NCI-H1417 (cell line): Measurements from ENCODE around the gene TPM1.
"Not testable (repeated sequence)": the region's sequence is repeated elsewhere in the genome, so short reads cannot be mapped to it uniquely, and the experiment has no call there.

Experiments
- DNase-seq, 3 experiments: peaks; one replicate each; lab custom pipeline; 2025; lab: John Stamatoyannopoulos, UW

Gene TPM1

DNA sequence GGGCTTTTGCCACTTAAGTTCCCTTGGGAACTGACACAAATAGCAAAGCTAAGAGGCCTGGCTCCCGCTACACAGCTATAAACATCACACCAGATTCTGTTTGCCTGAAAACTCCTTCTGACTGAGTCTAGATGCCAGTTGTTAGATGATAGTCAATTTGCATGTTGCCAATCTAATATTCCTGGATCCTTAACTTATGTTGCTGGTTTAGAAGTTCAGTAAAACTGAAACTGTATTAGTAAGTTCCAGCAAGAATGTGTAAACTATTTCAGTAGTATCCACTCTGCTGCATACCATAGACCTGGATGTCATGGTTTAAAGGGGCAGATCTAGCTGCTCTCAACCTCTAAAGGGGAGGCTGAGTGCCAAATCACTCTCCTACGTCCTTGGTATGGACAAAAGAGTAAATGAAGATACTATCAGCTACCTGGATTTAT, 52.0 kb downstream of the TPM1 start:
- no peak for DNase-seq

DNA sequence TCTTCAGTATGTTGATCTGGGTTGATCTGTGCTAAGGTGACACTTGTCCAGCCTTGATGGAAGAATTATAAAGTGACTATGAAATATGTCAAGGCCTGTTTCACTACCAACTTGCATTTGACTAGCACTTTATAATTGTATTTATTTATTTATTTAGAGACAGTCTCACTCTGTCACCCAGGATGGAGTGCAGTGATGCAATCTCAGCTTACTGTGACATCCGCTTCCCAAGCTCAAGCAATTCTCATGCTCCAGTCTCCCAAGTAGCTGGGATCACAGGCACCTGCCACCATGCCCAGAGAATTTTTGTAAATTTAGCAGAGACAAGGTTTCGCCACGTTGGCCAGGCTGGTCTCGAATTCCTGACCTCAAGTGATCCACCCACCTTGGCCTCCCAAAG, 53.6 kb downstream of the TPM1 start:
- no peak for DNase-seq

GRCh38 chr15:63098901-63099300, 56.4 kb downstream of the TPM1 start:
- not testable (repeated sequence) for DNase-seq

- not testable (repeated sequence) for DNase-seq
Measured at GRCh38 chr15:63099581-63099980, 57.0 kb downstream of the TPM1 start.

DNA sequence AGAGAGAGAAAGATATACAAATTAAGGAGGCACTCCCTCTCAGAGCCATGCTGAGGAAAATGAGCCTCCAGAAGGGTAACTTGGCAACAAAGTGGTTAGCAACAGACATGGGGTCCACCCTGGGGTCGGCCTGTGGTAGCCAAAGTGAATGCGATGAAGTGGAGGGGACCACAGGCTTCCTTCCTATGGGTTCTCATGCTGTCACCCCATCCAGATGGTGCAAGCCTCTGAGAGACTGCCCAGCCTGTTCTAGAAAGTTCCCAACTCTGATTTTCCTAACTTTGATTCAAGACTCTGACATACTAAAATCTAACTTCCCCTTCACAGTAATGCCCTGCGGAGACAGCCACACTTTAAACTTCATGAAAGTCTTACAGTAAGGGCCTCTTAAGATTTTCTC, 60.9 kb downstream of the TPM1 start:
- no peak for DNase-seq

- no peak for DNase-seq
Measured at GRCh38 chr15:63104727-63105126, 62.2 kb downstream of the TPM1 start.

DNA sequence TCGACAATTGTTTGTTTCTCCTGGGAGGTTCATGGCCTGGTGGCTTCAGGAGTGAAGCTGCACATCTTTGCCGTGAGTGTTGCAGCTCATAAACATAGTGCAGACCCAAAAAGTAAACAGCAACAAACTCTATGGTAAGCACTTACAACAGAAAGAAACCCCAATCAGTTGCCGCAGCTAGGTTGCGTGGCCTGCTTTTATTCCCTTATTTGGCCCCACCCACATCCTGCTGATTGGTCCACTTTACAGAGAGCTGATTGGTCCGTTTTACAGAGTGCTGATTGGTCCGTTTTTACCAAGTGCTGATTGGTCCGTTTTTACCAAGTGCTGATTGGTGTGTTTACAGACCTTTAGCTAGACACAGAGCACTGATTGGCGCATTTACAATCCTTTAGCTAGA, 62.8 kb downstream of the TPM1 start:
- not testable (repeated sequence) for DNase-seq

GRCh38 chr15:63107895-63108546, 65.5 kb downstream of the TPM1 start:
- no peak for DNase-seq

- DNase-seq: no peak
Measured at GRCh38 chr15:63109498-63109897, 67.0 kb downstream of the TPM1 start.

DNA sequence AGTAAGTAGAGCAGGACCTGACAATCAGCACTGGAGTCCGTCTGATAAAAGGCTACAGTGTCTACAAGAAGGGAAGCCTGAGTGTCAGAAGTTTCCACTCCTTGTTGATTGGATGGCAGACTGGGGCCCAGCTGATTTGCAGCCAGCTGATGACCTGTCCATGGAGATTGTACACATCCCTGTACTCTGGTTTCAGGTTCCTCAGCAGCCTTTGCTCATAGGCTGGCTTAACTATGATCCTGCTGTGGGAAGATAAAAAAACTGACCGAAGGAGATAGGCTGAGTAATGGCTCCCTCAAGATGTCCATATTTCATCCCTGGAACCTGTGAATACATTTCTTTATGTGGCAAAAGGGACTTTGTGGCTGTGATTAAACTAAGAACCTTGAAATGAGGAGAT, 67.4 kb downstream of the TPM1 start:
- DNase-seq: no peak

- no peak for DNase-seq
Measured at GRCh38 chr15:63110428-63111026, 68.0 kb downstream of the TPM1 start.

DNA sequence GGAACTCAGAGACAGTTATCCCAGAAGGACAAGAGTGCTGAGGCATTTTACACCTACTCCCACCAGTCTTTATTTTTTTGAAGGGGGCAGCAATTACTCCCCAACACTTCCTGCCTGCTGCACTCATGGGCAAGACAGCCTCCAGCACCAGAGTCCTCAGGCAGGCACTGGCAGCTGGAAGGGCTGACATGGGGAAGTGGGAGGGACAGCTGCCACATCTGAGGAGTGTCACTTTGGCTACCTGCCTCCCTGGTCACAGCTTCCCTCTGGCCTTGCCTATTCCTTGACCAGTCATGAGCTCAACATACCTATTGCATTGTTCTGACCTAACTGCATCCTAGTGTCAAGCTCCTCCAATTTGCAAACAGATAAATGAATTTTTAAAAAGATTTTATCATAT, 68.9 kb downstream of the TPM1 start:
- no peak for DNase-seq

- no peak for DNase-seq
Measured at GRCh38 chr15:63112871-63113270, 70.3 kb downstream of the TPM1 start.

GRCh38 chr15:63114465-63114864, 71.9 kb downstream of the TPM1 start:
- DNase-seq: no peak
